Astrocyte (in vitro differentiated cells and primary cell): Measurements from ENCODE around the gene PCNX1.

Experiments
- EZH2 ChIP-seq: IDR thresholded peaks from 2 replicates; pipeline ENCODE4 v1.6.1; 2012; ENCODE audit warnings: mild to moderate bottlenecking, low read length, inconsistent platforms; ENCODE audit not compliant: insufficient read depth
- TF ChIP-seq, protein P1 (sequence below): IDR thresholded peaks from 2 replicates; pipeline ENCODE4 v1.5.1; 2011; ENCODE audit warnings: low read depth, mild to moderate bottlenecking, inconsistent platforms, low read length, moderate library complexity; ENCODE audit not compliant: insufficient read depth

DNA sequence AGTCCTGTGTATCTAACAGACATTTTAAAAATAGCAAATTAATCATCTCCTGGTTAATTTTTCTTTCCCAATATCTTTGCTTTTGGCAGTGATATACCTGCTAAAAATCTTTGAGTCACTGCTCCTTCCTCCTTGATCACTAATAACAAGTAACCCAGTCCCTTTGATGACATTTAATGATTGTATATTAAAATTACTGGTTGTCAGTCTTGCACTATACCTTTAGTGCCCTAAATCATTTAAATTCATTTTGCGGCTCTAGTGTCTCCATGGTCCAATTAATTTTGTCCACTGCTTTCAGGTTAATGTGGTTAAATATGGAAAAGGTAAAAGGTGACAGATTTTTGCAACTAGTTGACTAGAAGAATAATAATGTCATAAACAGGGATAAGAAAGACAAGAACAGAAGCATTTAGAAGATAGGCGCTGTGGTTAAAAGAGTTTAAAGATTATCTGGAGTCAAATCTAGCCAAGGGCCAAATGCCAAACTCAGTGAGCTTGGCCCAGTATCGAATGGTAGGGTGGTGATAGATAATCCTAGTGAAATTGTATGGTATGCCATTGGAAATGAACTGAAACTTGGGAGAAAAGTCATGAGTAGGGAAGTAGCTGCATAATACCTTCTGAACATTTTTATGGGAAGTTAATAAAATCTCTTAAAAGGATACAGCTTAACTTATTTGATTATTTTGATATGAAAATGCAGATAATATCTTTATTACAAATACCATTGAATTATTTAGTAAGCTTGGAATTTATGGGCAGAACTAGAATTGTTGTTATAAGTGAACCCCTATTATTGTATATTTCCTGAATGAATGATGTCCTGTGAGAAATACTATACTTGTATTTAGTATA is 115.0 kb downstream of the PCNX1 start:
- TF ChIP-seq, protein P1, sequence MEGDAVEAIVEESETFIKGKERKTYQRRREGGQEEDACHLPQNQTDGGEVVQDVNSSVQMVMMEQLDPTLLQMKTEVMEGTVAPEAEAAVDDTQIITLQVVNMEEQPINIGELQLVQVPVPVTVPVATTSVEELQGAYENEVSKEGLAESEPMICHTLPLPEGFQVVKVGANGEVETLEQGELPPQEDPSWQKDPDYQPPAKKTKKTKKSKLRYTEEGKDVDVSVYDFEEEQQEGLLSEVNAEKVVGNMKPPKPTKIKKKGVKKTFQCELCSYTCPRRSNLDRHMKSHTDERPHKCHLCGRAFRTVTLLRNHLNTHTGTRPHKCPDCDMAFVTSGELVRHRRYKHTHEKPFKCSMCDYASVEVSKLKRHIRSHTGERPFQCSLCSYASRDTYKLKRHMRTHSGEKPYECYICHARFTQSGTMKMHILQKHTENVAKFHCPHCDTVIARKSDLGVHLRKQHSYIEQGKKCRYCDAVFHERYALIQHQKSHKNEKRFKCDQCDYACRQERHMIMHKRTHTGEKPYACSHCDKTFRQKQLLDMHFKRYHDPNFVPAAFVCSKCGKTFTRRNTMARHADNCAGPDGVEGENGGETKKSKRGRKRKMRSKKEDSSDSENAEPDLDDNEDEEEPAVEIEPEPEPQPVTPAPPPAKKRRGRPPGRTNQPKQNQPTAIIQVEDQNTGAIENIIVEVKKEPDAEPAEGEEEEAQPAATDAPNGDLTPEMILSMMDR, result no peak
- no peak for TF ChIP-seq EZH2
